HG02981 (cell line): ENCODE data around the gene MAN1A2.
"Not testable (repeated sequence)": the region's sequence is repeated elsewhere in the genome, so short reads cannot be mapped to it uniquely, and the experiment has no call there.

Experiments used
- ATAC-seq: cut with Tn5 transposase; IDR thresholded peaks from one replicate; pipeline ENCODE4 v1.9.1; 2021; ENCODE audit warnings: mild to moderate bottlenecking, moderate library complexity; ENCODE audit not compliant: unreplicated experiment

Gene MAN1A2

DNA sequence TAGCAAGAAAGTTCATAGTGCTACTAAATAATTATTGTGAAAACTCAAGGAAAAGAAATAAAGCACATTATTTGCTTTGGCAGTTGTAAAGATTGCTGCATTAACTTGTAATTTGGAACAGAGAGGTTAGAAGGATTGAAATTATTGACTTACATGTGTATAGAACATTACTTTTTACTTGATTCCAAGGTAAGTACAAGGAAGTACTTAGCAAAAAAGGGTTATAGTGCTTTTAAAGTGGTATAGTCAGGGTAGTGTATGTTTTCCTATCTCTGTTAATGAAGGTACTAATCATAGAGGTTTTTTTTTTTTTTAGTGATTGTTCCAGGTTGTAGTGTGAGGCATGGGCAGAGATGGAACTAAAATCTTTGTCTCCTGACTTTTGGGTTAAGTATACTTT is 29.4 kb downstream of the MAN1A2 start:
- no peak for ATAC-seq

DNA sequence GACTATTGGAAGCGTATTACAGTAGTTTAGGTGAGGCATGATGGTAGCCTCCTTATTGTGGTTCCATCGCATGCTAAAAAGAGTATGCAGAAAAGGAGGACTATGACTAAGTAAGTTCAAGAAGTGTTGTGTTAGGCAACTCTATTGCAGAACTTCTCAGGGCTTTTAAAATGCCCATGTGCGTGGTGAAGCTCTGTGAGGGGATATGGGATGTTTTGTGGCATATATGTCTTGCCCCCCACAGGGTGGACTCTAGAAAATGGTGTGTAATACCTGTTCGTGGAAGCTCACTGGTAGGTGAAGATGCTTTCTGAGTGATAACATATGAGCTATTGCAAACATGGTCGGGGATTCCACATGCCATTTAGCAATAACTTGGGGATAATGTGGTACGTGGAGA is 31.7 kb downstream of the MAN1A2 start:
- ATAC-seq, result no peak

DNA sequence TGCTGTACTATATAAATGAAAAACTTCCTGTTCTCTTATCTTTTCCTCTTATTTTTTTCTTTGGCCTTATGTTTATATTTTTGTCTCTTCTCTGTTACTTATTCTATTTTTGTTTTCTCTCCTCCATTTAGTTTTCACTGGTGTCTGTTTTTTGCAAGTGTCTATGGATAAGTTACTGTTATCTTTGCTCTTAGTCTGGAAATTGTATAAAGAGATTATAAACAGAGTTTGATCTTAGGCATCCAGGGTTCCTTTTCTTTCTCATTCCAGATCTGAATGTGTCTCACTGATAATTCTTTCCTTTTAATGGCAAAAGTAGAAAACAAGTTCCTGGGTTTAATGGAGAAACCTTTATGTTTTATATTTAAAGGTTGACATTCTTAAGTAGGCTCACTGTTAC is 34.5 kb downstream of the MAN1A2 start:
- no peak for ATAC-seq

DNA sequence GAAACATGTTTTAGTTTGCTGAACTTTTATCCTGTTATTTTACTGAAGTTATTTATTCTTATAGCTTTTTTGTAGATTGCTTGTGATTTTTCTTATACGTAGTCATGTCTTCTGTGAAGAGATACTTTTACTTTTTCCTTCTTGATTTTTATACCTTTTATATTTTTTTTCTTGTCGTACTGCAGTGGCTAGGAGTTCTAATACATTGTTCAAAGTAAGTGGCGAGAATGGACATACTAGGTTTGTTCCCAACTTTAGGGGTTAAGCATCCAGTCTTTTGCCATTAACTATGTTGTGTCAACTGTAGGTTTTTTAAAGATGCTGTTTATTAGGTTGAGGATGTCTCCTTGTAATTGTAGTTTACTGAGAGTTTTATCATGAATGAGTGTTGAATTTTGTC is 36.3 kb downstream of the MAN1A2 start:
- ATAC-seq, result no peak

DNA sequence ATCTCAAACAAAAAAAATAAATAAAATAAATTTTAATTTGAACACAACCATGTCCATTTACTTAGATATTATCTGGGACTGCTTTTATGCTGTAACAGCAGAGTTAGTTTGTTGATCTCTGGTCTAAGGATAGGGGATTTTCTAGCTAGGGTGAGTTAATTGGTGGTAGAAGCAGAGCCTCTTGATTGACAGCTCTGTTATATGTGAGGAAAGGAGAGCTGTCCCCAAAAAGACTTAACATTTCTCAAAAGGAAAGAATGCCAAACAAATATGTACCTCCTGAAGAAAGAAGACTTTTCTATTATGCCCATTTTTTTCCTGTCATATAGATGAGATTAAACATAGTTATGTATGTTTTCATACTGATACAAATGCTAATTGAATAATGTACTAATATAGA is 37.8 kb downstream of the MAN1A2 start:
- no peak for ATAC-seq

DNA sequence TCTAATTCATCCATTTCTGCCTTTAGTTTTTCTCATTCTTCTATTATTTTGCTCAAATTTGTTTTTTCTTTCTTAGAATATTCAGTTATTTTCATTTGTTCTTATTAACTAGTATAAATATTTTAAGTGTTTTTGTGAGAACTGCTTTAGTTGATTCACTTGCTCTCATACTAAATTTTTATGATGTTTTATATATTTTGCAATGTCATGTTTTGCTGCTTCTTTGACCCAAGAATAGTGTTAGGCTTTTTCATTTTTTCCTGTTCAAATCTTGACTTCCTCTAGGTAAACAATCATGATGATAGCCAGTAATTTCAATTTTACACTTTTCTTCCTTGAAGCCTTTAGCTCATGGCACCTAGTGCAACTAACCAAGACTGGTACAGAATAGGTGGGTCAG is 45.2 kb downstream of the MAN1A2 start:
- ATAC-seq, result no peak

DNA sequence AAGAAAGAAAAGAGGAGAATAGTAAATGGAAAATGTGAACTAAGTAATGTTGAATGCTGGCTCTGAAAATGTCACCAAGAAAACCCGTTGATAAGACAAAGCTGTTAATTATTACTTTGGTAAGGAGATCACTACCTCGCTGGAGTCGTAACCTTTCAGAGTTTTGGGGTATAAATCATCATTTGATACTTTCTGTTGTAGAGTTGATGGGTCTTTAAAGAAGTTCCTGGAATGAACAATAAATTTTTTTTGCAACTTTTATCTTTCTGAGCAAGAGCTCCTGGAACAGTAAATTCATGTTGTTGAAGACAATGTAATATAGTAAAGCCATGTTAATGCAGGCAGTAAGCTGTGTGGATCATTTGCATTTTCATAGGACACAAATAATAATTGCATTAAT is 46.2 kb downstream of the MAN1A2 start:
- ATAC-seq, result no peak

DNA sequence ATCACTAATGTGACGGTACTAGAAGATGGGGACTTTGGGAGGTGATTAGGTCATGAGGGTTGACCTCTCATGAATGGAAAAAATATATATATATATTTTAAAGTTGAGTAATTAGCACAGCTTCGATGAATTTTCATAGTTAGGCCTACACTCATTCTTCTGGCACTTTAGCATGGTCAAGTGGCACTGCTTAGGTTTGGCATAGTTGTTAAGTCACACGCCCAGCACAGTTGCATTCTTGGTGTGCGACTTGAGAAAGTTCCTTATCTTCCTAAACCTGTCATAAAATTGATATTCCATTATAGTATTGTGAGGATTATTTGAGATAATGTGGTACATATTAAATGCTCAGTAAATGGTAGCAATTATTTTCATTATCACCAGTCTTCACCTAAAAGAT is 47.7 kb downstream of the MAN1A2 start:
- ATAC-seq, result no peak

DNA sequence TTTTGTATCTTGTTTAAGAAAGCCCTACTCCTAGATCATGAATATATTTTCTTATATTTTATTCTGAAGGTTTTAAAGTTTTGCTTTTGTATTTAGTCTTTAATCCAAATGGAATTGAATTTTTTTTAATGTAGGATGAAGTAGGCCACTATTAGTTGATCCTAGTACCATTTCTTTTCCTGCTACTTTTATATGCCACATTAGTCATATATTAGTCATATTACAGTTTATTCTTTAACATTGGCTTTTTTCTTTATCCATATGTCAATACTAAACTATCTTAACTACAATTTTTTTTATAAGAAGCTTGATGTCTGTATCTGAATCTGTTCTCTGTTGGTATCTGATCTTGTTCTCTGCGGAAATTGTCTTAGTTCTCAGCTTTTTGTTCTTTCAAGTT is 48.8 kb downstream of the MAN1A2 start:
- ATAC-seq, result no peak

DNA sequence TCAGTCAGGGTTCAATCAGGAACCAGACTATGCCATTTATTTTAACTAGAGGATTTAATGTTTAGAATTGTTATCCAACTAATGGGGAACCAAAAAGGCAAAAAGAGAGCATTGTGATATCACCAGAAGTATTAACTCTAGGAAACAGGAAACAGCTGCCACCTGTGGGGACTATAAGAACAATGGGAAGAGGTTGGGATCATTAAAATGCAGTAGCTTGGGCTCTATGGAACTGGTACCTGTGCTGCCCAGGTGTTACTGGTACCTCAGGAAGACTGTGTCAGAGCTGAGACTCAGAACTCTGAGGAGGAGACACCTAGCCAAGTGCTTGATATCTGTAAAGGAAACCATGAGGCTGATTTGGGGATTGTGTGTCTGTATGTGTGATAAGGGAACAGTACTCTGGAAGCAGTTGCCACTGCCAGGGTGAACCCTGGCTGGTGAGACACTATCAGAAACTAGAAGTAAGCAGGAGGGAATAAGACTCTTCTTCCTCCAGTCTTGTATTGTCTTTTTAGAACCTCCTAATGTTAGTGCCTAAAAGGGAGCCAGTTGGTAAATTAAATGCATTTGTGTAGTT is 49.4 kb downstream of the MAN1A2 start:
- ATAC-seq, result no peak

DNA sequence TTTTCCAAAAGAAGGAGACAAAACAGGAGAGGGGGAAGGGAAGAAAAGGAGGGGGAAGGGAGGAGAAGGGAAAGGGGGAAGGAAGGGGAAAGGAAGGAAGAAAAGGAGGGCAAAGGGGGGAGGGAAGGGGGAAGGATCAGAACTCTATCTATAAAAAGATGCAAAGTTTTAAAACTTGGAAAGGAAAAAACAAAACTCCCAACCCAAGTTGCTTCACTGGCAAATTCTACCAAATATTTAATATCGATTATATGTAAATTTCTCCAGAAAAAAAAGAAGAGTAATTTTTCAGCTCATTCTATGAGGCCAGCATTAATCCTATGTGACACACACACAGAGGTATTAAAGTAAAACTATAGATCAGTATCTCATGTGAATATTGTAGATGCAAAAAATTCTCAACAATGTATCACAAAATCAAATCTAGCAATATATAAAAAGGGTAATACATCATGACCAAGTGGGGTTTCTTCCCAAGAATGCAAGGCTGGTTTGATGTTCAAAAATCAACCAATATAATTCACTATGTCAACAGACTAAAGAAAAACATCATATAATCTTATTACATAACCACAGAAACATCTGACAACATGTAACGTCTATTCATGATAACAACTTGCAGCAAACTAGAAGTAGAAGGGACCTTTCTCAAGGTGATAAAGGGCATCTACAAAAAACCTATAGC is 57.9 kb downstream of the MAN1A2 start:
- ATAC-seq, result no peak

DNA sequence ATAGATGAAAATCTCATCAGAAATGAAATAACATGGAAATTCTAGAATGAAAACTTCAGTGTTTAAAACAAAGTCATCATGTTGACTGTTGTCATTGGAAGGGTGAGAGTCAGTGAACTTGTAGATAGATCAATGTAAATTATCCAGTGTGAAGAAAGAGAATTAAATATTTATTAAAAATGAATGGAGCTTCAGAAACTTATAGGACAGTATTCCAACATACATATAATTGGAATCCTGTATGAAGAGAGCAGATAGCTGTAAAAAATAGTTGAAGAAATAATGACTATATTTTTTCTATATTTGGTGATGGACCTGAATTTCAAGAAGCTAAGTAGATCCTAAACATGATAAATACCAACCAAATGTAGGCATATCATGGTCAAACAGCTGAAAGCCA is 60.0 kb downstream of the MAN1A2 start:
- ATAC-seq, result no peak

DNA sequence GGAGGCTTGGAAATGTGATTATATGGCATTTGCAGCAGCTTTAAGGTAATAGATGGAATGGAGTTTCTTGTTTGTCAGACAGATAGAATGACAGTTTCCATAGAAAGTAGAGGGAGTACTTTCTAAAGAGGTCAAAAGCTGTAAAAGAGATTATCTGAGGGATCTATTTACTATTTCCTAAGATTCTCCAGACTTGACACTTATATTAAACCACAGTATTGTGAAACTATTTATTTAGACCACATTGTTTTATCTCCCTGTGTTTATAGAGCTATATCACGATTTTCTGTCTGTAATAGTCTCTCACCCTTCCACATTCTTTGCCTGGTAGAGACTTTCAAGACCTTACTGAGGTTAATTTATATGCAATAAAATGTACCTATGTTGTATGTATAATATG is 66.7 kb downstream of the MAN1A2 start:
- ATAC-seq, result no peak

DNA sequence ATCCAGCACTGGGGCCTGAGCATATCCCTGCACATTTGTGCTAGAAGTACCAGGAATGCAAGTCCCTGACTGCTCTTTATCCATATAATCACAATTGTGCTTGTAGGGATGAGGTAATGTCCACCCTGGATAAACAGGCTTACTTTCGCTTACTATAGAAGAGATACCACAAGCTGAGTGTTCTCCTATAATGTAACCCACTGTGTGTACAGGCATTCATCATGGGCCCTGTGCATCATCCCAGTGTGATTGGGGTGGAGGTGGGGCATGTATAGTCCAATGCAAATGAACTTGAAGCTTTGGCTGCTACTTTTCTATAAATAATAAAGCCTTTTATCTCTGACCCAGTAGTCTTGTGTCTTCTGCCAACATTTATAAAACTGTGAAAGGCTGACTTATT is 69.3 kb downstream of the MAN1A2 start:
- ATAC-seq, result no peak

DNA sequence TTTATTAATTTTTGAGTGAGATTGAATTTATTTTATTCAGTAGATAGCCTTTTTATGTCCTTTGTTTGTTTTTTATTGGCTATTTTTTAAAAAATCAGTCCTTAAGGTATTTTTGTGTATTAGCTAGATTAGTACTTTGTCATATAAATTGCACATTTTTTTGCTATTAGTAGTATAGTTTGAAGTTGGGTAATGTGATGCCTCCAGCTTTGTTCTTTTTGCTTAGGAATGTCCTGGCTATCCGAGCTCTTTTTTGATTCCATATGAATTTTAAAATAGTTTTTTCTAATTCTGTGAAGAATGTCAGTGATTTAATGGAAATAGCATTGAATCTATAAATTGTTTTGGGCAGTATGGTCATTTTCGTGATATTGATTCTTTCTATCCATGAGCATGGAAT is 80.4 kb downstream of the MAN1A2 start:
- ATAC-seq, result no peak

DNA sequence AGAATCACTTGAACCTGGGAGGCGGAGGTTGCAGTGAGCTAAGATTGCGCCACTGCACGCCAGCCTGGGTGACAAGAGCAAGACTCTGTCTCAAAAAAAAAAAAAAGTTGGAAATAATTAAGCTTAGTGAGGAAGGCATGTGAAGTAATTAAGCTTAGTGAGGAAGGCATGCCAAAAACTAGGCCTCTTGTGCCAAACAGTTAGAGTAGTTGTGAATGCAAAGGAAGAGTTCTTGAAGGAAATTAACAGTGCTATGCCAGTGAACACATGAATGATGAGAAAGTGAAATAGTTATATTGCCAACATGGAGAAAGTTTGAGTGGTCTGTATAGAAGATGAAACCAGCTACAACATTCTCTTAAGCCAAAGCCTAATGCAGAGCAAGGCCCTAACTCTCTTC is 85.0 kb downstream of the MAN1A2 start:
- ATAC-seq, result no peak

DNA sequence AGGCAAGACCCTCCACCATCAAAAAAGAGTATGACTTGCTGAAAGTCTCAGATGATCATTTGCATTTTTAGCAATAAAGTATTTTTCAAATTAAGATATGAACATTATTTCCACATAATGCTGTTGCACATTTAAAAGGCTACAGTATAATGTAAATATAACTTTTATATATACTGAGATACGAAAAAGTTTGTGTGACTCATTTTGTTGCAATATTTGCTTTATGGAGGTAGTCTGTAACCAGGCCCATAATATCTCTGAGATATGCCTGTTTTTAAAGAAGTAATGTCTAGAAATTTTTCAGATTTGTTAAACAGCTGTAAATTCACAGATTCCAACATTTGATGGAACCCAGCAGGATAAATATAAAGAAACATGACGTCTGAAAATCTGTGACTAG is 86.7 kb downstream of the MAN1A2 start:
- no peak for ATAC-seq

DNA sequence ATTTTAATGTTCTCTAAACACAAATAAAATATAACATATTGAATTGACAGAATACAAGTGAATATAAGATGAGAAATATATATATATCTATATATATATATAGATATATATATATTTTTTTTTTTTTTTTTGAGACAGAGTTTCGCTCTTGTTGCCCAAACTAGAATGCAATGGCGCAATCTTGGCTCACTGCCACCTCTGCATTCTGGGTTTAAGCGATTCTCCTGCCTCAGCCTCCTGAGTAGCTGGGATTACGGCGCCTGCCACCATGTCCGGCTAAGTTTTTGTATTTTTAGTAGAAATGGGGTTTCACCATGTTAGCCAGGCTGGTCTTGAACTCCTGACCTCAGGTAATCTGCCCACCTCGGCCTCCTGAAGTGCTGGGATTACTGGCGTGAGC is 91.2 kb downstream of the MAN1A2 start:
- ATAC-seq, result not testable (repeated sequence)

DNA sequence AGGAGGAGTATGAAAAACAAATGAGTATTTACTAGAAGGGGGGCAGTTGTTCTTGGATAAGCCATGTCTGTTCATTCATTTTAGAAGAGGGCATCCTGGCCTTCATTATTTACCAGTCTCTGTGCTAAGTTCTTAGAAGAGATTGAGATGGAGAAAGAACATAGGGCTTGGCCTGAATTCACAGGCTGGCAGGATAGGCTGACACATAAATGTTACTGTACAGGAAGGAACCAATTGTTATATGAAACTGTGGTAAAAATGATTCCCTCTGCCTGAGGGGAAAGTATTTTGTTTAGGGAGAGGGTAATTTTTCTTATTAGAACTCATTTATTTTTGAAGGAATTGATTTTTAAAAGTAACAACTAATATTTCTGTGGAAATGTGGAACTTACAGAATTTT is 99.5 kb downstream of the MAN1A2 start:
- ATAC-seq, result no peak

DNA sequence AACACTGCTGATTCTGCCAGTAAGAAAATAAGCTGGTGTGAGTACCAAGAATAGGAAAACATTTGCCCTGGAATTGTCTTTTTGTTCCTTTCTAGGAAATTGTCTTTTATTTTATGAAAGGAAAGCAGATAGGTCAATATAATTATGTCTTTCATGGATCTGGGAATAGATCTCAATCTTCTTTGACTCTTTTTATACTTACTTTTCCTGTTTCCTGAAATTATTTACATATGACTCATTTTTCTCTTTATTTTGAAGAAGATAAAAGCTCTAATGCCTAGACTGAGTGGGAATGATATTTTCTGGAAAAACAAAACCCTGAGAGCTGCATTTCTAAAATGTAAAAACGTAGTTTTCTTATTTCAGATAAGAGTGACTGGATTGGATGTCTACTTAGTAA is 100.1 kb downstream of the MAN1A2 start:
- ATAC-seq, result no peak

DNA sequence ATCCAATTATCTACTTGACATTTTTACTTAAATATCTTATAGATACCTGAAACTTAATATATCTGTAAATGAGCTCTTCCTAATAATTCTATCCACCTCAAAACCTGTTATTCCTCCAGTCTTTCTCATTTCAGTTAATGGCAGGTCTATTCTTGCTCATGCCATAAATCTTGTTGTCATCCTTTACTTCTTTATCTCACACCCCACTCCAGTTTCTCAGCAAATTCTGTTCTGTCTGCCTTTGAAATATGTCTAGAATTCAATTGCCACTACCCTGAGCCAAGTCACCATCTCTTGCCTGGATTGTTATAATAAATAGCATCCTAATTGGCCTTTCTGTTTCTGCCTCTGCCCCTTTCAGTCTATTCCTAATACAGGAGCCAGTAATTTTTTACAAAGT is 105.8 kb downstream of the MAN1A2 start:
- no peak for ATAC-seq

DNA sequence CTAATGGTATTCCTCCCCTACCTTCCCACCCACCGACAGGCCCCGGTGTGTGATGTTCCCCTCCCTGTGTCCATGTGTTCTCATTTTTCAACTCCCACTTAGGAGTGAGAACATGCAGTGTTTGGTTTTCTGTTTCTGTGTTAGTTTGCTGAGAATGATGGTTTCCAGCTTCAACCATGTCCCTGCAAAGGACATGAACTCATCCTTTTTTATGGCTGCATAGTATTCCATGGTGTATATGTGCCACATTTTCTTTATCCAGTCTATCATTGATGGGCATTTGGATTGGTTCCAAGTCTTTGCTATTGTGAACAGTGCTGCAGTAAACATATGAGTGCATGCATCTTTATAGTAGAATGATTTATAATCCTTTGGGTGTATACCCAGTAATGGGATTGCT is 108.2 kb downstream of the MAN1A2 start:
- ATAC-seq, result not testable (repeated sequence)

DNA sequence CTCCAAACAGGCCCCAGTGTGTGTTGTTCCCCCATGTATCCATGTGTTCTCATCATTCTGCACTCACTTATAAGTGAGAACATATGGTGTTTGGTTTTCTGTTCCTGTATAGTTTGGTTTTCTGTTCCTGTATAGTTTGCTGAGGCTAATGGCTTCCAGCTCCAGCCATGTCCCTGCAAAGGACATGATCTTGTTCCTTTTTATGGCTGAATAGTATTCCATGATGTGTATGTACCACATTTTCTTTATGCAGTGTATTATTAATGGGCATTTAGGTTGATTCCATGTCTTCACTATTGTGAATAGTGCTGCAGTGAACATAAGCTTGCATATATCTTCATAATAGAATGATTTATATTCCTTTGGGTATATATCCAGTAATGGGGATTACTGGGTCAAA is 111.8 kb downstream of the MAN1A2 start:
- no peak for ATAC-seq
